SU-DHL-6 (cell line): ENCODE data around the gene TNFRSF12A.

Source experiments
- H2AFZ ChIP-seq: fragments of 200-600 bp; sonication (generic); 2 replicates; pipeline ENCODE4 v1.6.1; 2014; ENCODE audit warnings: low read depth, mild to moderate bottlenecking, moderate library complexity, mixed read lengths, antibody characterized with exemption, low read length; ENCODE audit not compliant: severe bottlenecking
- H3F3A ChIP-seq: fragments of 200-600 bp; shearing (Covaris generic); 2 replicates; pipeline ENCODE4 v1.6.0; 2016; ENCODE audit warnings: antibody characterized with exemption, mild to moderate bottlenecking; ENCODE audit not compliant: insufficient read depth
- H3K27ac ChIP-seq: fragments of 200-600 bp; sonication (generic); 2 replicates; pipeline ENCODE4 v1.5.1; 2016; ENCODE audit warnings: low read depth, mild to moderate bottlenecking, low read length, moderate library complexity, mixed read lengths
- H3K27me3 ChIP-seq: fragments of 200-600 bp; sonication (generic), shearing (Covaris generic); 2 replicates; pipeline ENCODE4 v1.6.0; 2014; ENCODE audit warnings: mild to moderate bottlenecking, low read length
- H3K36me3 ChIP-seq: fragments of 200-600 bp; sonication (generic); 2 replicates; pipeline ENCODE4 v1.6.1; 2014; ENCODE audit warnings: mild to moderate bottlenecking, low read length, mixed read lengths
- H3K4me2 ChIP-seq: fragments of 300-600, 200-600 bp; shearing (Covaris generic), sonication (generic); 2 replicates; pipeline ENCODE4 v1.6.0; 2014; ENCODE audit warnings: low read length, low read depth, mild to moderate bottlenecking; ENCODE audit not compliant: poor library complexity, severe bottlenecking
- H3K4me3 ChIP-seq: fragments of 200-600 bp; sonication (generic); 2 replicates; pipeline ENCODE4 v1.5.1; 2014; ENCODE audit warnings: antibody characterized with exemption, low read length, mild to moderate bottlenecking, mixed read lengths; ENCODE audit not compliant: insufficient read depth, poor library complexity, severe bottlenecking
- H3K79me2 ChIP-seq: fragments of 200-600 bp; sonication (generic); 2 replicates; pipeline ENCODE4 v1.6.1; 2014; ENCODE audit warnings: mild to moderate bottlenecking, low read length, moderate library complexity; ENCODE audit not compliant: insufficient read depth
- H3K9ac ChIP-seq: fragments of 200-600 bp; sonication (generic); 2 replicates; pipeline ENCODE4 v1.7.0; 2014; ENCODE audit warnings: mild to moderate bottlenecking, low read length
- H3K9me2 ChIP-seq: fragments of 200-600 bp; sonication (generic); replicated peaks from 2 replicates; pipeline ENCODE4 v1.6.1; 2014; ENCODE audit warnings: low read length; ENCODE audit not compliant: insufficient read depth
- H3K9me3 ChIP-seq: fragments of 200-600 bp; sonication (generic); 2 replicates; pipeline ENCODE4 v1.6.1; 2014; ENCODE audit warnings: low read length, mixed read lengths; ENCODE audit not compliant: insufficient read depth
- H4K20me1 ChIP-seq: fragments of 200-600 bp; sonication (generic); 2 replicates; pipeline ENCODE4 v1.6.1; 2014; ENCODE audit warnings: low read depth, mild to moderate bottlenecking, antibody characterized with exemption, low read length, moderate library complexity, mixed read lengths
- CTCF ChIP-seq: fragments of 200-600 bp; sonication (generic); IDR thresholded peaks from one replicate; pipeline ENCODE4 v1.5.1; 2017; ENCODE audit warnings: antibody characterized with exemption, mild to moderate bottlenecking, low read length, moderate library complexity; ENCODE audit not compliant: insufficient read depth, poor library complexity, severe bottlenecking
- EZH2phosphoT487 ChIP-seq: fragments of 200-600 bp; sonication (generic), shearing (Covaris generic); conservative IDR thresholded peaks from 2 replicates; pipeline ENCODE4 v1.6.1; 2018; ENCODE audit warnings: mild to moderate bottlenecking, antibody characterized with exemption, low read length, moderate library complexity, mixed read lengths

Gene TNFRSF12A

GRCh38 chr16:2999929-3000328 is 20.2 kb upstream of the TNFRSF12A start:
- Histone ChIP-seq H3K27ac (no peak overlapping the region), H3K27me3 (no peaks in the 10 kb centered on the region), H4K20me1 (no peaks in the 10 kb centered on the region), H3K9ac (no peak overlapping the region), H3K36me3 (no peaks in the 10 kb centered on the region), H3K79me2 (no peaks in the 10 kb centered on the region), H3K9me3 (no peaks in the 10 kb centered on the region), H3K9me2 (no peaks in the 10 kb centered on the region), H3K4me3 (no peak overlapping the region), H3K4me2 (no peak overlapping the region), H3F3A (no peaks in the 10 kb centered on the region), H2AFZ (no peak overlapping the region)
- TF ChIP-seq EZH2phosphoT487 (no peak), CTCF (no peak)

- Histone ChIP-seq H3K79me2 (no peaks in the 10 kb centered on the region), H3K27me3 (no peaks in the 10 kb centered on the region), H3K9me3 (no peaks in the 10 kb centered on the region), H2AFZ (no peak overlapping the region), H3K4me3 (no peak overlapping the region), H3K36me3 (no peaks in the 10 kb centered on the region), H3K27ac (no peak overlapping the region), H3K4me2 (no peak overlapping the region), H3F3A (no peaks in the 10 kb centered on the region), H3K9ac (no peak overlapping the region), H4K20me1 (no peaks in the 10 kb centered on the region), H3K9me2 (no peaks in the 10 kb centered on the region)
- no peak for TF ChIP-seq EZH2phosphoT487
- TF ChIP-seq CTCF, result no peak
Measured at GRCh38 chr16:3000540-3000939, 19.6 kb upstream of the TNFRSF12A start.

DNA sequence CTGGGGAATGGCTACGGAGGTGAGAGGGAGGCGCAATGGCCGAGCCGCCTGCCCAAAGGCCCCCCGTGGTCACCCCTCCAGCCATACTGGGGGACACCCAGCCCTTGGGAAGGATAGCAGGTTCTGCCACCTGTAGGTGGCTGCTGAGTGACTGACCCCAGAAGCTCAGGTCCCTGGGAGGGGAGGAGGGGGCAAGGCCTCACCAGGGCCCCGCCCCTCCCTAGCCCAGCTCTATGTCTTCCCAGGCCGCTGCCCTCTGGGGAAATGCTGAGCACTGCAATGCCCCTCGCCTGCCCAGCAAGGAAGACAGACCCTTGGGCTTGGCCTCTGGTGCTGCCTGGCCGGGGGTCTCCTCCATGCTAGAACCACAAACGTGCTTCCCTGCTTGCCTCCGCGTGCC is 18.9 kb upstream of the TNFRSF12A start:
- no peaks in the 10 kb centered on the region for H3K9me3 ChIP-seq
- H3K9me2 ChIP-seq, result no peaks in the 10 kb centered on the region
- no peak overlapping the region for H2AFZ ChIP-seq
- H3K4me3 ChIP-seq, result no peak overlapping the region
- H3K79me2 ChIP-seq, result no peaks in the 10 kb centered on the region
- no peak overlapping the region for H3K4me2 ChIP-seq
- no peak overlapping the region for H3K27ac ChIP-seq
- no peak for TF ChIP-seq CTCF
- TF ChIP-seq EZH2phosphoT487, result no peak
- no peak overlapping the region for H3K9ac ChIP-seq
- H3F3A ChIP-seq, result no peaks in the 10 kb centered on the region
- no peaks in the 10 kb centered on the region for H4K20me1 ChIP-seq
- no peaks in the 10 kb centered on the region for H3K36me3 ChIP-seq
- H3K27me3 ChIP-seq, result no peaks in the 10 kb centered on the region
